Activated T-helper 1 cell treated with anti-CD3 and anti-CD28 coated beads, Interleukin-2, amount 50 U/mL, for 16 hours (primary cell): ENCODE data around the gene ARSB.
"Not testable (repeated sequence)": the region's sequence is repeated elsewhere in the genome, so short reads cannot be mapped to it uniquely, and the experiment has no call there.

Source experiments
- DNase-seq, 2 donors: peaks; one replicate each; pipeline ENCODE4 v3.0.0-alpha.2; 2020; ENCODE audit warnings: low read depth in 1 of 2, low spot score in 1 of 2

ARSB gene

DNA sequence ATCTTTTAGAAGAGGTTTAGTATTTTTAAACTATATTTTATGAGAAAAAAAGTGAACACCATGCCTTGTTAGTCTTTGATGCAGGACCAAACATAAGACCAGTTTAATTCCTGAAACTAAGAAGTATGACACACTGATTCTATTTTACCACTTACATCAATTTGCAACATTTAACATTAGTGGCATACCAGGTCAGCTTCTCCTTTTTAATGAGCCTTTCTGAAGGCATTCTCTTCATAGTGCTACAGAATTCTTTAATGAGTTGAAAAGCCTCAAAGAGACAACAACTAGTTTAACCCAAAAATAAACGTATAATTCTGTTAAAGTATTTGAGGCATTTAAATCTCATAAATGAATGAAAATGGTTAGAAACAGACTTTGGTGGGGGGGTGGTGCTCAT, 28.2 kb downstream of the ARSB start:
- no peak for DNase-seq

DNA sequence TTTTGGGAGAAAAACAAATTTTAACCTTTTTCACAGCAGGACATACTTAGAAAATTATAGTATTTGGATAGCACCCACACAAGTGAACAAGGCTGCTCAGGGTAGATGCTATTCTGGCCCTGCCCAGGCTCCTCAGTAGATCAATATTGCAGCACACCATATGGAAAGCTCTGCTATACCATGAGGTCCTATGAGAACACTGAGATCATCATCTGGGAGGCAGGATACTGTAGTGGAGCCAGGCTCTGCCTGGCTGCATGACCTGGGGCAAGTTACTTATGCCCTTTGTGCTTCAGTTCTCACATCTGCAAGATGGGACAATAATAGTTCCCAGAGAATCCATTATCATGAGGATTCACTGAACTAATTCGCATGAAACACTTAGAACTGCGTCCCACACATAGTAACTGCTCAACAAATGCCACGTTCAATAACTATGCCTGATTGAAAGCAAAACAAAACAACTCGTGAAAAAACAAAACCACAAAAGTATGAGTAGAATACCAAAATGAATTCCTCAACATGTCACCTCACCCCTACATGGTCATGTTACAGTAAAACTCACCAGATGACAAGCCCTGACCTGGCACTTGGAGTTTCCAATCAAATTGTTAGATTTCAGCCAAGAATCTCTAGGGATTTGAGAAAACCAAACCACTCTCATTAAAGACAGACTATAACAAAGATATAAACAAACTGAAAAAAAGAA, 31.9 kb downstream of the ARSB start:
- DNase-seq, result no peak

DNA sequence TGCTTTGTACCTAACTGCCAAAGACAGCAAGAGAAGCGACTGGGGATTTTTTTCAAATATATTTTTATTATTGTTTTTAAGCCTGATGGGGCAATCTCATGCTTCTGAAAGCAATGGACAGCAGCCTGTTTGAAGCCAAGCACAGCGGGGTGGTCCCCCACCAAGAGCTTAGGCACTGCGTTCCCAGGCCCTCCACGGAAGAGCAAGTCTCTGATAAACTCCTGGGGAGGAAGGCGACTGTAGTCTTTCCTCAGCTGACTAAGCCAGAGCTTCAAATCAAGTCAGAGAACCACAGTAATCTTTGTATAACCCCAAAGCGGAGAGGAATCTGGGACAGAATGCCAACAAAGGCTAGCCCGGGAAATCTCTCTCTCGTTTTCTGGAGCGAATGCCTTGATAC, 54.4 kb downstream of the ARSB start:
- no peak for DNase-seq

DNA sequence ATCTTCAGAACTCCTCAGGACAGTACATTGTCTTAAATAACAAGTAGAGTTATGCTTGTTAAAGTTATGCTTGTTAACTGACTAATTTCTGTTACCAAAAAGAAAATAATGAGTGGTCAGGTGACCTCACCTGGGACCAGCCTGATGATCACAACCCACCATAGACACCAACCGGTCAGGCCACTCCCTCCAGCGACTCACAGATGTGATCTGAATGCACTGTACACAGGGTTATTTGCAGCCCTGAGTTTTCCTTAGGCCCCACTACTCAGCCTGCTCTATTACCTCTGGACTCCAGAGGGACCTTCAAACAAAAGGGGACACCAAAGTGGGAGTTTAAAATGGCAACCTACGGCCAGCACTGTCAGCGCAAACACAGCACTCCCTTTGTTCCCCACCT, 55.3 kb downstream of the ARSB start:
- DNase-seq, result no peak

DNA sequence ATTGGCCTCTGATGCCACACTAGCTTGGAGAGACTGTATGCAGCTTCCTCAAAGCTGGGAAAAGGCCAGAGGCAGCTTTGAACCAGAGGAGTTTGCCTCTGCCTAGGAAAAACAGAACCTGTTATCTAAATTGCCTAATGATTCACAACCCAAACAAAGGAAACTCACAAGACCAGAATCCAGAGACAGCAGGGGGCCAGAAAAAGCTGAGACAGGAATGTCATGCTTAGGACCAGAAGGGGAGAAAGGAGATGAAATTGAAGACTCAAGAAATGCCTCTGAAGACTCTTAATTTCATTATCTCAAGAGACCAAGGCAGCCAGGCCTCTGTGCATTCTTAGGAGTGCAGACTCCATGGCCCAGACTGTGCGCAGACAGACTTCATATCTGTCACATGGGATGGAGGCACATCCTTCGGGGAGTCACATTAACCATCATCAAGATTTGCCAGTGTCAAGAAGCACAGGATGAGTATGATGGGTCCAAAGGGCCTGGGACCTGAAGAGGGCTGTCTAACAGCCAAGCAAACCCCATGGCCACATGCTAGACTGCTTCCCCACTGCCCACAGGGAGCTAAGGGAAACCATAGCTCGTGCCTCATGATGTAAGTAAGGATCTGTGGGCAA, 57.3 kb downstream of the ARSB start:
- DNase-seq, result no peak

DNA sequence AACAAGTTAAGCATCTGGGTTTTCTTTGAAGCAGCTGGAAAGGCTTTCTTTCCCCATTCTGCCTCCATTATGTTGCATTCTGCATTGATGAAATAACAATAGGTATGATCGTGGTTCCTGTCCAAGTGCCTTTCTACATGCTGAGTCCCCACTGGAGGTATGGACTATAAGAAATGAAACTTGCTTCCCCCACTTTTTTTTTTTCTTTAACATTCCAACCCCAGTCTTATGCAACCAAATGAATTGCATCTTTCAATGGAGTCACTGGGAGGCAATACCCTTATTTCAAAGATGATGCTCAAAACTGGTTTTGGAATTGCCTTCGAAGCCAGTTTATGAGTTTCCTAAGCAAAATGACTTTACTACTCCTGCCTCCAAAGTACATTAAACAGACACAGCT, 58.9 kb downstream of the ARSB start:
- DNase-seq, result no peak

DNA sequence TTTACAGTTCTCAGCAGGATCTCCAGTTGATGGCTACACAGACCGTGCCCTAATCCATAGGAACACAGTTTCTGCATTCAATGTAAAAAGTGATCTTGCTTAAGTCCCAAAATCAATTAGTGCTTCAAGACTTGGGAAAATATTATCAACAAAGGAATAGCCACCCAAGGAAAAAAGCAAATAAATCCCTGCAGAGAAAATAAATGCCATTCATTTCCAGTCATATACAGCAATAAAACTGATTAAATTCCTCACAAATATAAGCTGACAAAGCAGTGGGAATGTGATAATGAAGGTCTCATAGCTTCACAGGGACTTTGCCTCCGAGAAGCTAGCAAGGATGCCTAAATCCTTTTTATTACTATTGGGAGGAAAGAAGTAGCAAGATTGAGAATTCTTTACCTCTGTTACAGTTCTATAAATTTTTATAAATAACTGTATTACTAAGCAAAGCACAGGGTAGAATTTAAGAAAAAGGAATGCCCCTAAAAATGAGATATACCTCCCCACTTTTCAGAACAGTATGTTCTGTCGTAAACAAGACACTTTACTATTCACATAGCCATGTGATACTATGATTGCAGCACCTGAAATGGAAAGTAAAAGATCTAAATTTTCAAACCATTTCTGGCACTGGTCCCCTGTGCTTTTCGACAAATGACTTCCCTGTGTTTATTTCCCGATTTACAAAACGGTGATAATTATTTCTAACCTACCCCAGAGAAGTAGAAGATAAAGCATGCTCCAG, 59.8 kb downstream of the ARSB start:
- no peak for DNase-seq

DNA sequence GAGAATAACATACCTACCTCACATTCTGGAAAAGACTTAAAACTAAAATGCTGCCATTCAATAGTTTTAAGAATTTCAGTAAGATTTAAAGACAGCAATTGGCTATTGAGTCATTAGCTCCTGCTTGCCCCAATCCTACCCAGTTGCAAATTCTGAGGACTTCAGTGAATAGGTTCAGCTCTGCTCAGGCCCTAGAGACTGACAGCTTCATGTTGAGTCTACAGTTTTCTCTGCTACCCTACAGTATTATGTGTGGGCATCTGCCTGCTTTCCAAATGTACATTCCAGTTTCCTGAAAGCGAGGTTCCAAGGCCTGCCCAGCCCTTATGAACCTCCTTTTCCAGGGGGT, 61.5 kb downstream of the ARSB start:
- no peak for DNase-seq

DNA sequence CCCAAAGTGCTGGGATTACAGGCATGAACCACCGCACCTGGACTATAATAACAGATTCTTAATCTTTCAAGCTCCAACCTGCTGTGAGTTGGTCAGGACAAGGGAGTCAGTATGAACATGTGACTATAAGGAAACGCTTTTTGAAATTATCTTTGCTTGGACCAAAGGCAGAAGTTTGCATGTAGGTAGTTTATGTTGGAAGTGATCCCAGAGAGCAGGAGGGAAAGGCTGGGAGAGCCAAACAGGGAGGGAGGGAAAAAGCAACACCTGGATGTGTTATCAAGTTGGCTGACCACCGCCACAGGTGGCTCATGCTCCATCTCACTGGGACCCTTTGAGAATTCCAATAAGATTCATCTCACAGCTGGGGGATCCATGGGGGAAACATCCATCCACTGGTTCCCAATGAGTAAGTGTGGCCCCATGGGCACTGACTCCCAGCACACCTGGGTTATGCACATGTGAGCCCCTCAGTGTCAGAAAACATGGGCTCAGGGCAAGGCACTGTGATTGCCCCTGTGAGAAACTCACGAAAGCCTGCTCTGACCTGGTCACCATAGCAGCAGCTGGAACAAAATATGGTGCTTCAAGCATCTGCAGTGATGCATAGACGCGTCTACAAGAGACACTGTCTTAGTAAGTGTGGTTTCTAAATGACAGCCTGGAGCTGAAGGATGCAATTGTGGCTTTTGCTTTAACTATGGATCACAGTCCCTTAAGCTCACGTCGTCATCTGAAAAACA, 62.1 kb downstream of the ARSB start:
- no peak for DNase-seq

DNA sequence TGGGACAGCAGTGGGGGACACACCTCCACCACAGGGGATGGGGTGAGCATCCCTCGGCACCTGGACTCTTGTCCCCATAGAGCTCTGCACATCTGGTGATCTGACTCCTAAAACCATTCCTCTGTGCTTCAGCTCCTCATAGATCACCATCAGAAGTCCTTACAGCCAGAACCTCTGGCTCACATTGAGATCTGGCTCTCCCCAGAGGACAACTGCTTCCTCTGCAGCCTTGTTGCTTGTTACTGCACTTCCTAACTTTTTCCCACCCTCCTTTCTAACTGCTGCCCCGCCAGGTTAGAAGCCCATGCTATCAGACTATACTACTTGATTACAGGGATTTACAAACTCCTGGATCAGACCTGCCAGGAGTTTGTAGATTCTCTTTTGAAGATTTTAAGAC, 64.5 kb downstream of the ARSB start:
- DNase-seq, result no peak

DNA sequence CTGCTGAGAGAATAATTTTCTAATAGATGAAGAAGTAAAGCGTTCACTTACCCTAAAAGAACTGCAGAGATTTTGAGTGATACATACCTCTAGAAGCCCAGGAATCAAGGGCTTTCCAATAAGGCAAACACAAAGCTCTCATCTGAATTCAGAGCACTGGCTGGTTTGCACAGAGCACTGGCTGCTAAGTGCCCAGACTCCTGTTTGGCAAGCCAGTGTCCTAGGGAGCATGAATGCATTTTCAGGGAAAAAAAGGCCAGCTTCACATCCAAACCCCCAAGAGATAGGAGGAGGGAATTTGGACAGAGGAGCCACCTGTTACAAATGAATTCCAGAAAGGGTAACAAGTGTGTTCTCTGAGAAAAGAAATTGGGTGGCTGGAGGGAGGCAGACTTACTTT, 65.3 kb downstream of the ARSB start:
- DNase-seq, result no peak

DNA sequence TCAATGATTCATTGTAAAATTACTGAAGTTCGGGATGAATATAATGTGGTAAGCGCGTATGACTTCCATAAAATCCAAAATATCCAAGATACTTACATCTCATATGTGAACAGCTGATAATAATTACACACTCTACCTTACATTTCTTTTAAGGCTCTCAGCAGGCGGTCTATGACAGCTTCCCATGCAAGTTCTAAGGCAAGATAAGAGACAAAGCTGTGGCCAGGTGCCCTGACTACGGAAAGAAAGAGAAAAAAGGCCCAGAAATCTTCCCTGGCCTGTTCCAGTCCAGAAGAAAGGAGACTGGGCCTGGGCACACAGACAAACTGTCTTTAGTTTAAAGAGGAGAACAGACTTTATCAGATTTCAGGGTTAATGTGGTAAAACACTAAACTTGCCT, 69.1 kb downstream of the ARSB start:
- no peak for DNase-seq

DNA sequence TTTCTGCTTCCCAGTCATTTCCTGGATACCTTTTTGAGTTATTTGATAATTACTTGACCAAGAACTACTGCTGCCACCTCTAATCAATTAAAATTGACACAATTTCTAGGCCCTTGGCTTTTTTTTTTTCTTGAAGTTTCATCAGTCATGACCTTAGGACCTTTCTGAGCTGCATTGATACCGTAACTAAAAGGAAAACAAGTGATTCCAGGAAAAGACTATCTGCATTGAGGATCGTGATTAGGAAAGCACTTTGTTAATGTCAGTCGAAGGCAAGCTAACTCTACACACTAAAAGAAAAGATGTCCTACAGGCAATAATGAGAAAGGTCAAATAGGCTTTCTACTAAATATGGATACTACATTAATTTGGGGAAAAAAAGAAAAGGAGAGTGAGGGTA, 69.9 kb downstream of the ARSB start:
- DNase-seq, result no peak

DNA sequence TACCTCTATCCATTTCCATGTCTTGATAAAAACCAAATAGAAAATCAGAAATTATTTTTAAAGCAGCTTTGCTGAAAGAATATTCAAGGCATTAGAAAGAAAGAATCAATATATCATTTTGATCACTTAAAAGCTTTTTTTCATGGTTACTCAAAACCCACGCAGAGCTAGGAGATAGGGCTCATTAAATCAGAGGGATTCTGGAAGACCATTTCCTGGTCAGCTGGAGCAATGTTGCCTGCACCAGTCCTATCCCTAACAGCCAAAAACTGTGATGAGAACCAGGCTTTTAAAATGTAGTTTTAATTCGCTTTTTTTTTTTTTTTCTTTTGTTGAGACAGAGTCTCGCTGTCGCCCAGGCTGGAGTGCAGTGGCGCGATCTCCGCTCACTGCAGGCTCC, 72.3 kb downstream of the ARSB start:
- no peak for DNase-seq

DNA sequence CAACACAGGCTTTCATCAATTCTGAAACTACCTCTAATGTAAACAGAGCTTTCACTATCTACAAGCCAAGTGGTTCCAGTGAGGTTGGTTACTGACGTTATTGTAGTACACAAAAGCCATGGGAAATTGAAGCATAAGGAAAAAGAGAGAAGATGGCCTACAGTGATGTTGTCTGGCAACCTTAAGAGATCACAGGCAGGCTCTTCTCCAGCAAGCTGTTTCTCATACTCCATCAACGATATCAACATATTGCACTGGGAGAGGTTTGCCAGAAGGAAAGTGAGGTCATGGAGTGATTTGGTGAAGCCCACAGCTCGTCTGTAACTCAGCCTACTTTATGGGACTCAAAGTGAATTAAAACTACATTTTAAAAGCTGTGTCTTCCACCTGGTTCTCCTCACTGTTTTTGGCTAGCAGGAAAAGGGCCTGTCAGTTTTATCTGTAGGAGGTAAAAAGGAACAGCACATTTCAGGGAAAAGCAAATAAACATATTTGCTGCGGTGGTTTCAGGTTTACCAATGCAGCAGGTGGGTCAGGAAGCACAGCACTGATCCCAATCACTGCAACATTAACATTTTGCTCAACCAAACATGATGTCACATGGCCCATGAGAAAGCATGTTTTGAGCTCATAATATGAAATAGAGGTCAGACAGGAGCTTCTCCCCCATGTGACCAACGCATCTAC, 72.9 kb downstream of the ARSB start:
- no peak for DNase-seq

DNA sequence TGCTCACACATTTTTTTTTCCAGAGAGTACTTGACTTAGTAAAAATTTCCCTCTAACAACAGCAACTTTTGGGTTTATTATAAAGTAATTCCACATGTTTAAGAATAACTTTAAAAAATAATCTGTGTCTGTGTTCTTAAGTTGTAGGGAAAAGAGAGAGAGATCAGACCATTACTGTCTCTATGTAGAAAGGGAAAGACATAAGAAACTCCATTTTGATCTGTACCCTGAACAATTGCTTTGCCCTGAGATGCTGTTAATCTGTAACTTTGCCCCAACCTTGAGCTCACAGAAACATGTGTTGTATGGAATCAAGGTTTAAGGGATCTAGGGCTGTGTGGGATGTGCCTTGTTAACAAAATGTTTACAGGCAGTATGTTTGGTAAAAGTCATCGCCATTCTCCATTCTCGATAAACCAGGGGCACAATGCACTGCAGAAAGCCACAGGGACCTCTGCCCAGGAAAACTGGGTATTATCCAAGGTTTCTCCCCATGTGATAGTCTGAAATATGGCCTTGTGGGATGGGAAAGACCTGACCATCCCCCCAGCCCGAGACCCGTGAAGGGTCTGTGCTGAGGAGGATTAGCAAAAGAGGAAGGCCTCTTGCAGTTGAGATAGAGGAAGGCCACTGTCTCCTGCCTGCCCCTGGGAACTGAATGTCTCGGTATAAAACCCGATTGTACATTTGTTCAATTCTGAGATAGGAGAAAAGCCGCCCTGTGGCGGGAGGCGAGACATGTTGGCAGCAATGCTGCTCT, 75.7 kb downstream of the ARSB start:
- DNase-seq, result not testable (repeated sequence)

DNA sequence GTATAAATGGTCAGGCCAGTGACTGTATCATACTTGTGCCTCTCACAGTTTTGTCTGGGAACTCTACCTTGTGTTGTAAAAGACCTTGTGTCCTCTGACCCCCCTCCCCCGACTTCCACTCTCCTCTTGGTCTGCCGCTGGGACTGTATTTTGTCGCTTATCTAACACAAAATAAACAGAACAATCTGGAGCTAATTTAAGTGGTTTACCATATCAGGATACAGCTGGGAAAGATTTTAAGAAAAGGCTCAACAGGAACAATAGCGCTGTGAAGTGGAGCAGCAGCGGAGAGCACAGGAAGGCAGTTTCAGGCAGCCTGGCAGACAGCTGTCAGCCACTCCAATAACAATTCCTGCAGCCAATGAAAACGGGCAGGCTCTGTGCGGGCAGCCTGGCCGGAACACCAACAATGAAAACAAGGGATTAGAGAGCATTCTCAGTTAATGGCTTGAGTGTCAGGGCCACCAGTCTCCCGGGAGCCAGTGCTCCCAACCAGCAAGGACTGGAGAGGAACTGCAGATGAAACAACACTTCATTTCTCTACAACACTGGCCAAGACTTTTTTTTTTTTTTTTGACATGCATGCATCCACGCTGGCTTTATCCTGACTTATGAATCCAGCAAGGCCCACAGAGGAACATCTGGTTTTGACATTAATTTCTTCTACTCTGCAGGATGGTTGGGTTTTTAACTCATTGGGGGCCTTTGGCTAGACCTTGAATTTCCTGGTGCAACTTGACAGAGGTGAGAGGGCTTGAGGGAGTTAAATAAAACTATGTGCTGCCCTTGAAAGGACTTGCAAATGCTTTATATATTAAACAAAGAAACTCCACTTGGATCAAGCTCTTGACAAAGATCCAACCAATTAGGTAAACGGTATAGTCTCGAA, 76.7 kb downstream of the ARSB start:
- DNase-seq, result no peak

DNA sequence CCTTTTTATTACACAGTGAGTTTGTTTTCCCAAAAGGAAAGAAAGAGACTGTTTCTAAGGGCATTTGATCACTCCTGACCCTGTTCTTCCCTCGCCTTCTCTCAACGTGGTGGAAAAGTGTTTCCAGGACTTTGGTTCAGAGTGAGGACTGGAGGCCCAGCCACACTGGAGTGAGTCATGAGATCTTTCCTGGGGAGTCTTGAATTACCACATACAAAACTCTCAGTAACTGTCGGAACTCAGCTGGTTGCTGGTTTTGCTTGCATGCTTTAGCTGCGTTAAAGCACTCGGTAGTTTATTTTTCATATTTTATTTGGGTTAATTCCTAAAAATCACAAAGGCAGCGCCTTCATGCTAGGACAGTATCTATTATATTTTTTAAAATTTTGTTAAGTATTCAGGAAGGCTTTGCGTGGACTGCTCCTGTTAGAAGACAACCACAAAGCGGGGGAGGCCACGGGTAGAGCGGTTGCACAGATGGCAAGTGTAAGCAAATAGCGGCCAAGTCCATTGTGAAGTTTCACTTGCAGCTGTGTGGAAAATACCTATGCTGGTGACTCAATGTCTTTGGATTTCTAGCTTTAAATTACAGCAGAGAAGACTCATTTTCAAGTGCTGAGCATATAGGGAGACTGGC, 77.7 kb downstream of the ARSB start:
- DNase-seq, result no peak
